Peyer's patch (tissue), 4 donors: ENCODE measurements around the gene MILR1.

Experiments used
- POLR2A ChIP-seq, 2 donors: fragments of 450-650 bp; IDR thresholded peaks; one replicate each; pipeline ENCODE4 v1.5.1; 2017; ENCODE audit warnings: antibody characterized with exemption in 2 of 2, mild to moderate bottlenecking in 2 of 2, moderate library complexity in 2 of 2
- TF ChIP-seq, protein P1 (sequence below), 6 experiments: fragments of 450-650 bp in 4 of 6; fragments of 200-600 bp in 2 of 6; sonication (generic) in 1 of 6; IDR thresholded peaks; one replicate each; pipeline ENCODE4 v1.5.1; 2017 to 2019; ENCODE audit warnings: antibody characterized with exemption in 6 of 6, mild to moderate bottlenecking in 3 of 6, moderate library complexity in 1 of 6

DNA sequence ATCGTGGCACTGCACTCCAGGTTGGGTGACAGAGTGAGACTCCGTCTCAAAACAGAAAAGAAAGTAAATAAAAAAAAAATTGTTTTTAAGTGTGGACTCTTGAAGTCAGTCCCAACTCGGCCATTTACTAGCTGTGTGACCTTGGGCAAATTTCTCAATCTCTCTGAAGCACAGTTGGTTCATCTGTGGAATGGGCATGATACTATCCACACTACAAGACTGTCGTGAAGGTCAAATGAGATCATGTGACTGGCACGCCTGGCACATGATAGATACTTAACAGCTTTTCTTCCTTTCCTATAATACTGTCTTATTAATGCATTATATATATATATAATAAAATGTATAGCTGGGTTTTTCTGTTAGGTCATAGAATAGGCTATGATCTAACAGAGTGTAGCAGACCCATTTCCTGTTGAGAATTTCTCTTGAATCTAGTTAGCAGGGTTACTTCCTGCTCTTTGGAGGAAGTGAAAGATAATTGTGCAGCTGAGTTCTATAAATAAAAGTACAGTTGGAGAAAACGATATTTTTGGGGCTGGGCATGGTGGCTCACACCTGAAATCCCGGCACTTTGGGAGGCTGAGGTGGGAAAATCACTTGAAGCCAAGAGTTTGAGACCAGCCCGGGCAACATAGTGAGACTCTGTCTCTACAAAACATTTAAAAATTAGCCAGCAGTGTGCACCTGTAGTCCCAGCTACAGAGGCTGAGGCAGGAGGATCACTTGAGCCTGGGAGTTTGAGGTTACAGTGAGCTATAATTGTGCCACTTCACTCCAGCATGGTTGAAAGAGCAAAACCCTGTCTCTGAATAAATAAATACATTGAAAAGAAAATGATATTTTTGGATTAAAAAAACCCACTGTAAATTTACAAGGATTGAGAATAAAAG is 7.3 kb downstream of the MILR1 start:
- TF ChIP-seq, protein P1, sequence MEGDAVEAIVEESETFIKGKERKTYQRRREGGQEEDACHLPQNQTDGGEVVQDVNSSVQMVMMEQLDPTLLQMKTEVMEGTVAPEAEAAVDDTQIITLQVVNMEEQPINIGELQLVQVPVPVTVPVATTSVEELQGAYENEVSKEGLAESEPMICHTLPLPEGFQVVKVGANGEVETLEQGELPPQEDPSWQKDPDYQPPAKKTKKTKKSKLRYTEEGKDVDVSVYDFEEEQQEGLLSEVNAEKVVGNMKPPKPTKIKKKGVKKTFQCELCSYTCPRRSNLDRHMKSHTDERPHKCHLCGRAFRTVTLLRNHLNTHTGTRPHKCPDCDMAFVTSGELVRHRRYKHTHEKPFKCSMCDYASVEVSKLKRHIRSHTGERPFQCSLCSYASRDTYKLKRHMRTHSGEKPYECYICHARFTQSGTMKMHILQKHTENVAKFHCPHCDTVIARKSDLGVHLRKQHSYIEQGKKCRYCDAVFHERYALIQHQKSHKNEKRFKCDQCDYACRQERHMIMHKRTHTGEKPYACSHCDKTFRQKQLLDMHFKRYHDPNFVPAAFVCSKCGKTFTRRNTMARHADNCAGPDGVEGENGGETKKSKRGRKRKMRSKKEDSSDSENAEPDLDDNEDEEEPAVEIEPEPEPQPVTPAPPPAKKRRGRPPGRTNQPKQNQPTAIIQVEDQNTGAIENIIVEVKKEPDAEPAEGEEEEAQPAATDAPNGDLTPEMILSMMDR (IDR thresholded peaks at IDR 0.05), result no peak
- no peak for TF ChIP-seq POLR2A (IDR thresholded peaks at IDR 0.05)
